HCT116 (cell line): ENCODE data around the gene TFAP2D. TPM values are rescaled to one million over a fixed set of nuclear protein-coding genes. Genes with fewer than 3 reads are reported as not detected.

ENCODE experiments used
- ATAC-seq: fragments of 200-7000 bp; cut with Tn5 transposase; 2 replicates; pipeline ENCODE4 v1.9.1; 2020; ENCODE audit warnings: mild to moderate bottlenecking, moderate library complexity
- BruUV-seq: library from RNA; stranded (reverse); fragments of 400-500 nt; replicated peaks from 2 replicates; lab custom pipeline; 2021; lab: Mats Ljungman, UMichigan
- CTCF ChIA-PET: fragments of 300-600 bp; sonication (Branson Sonifier 250); formaldehyde crosslinking; loops from one replicate; lab custom pipeline; 2021; ENCODE audit warnings: antibody characterized with exemption; lab: Charles Lee
- POLR2A ChIA-PET: fragments of 300-600, 350-600 bp; sonication (Branson Sonifier 250); formaldehyde crosslinking; loops from one replicate; lab custom pipeline; 2021; ENCODE audit warnings: antibody characterized with exemption; lab: Charles Lee
- RAD21 ChIA-PET, 2 experiments: fragments of 300-600 bp; sonication (Branson Sonifier 250); formaldehyde crosslinking; loops; one replicate each; lab custom pipeline; 2023; ENCODE audit warnings: low total read pairs in 2 of 2; ENCODE audit not compliant: uncharacterized antibody in 2 of 2, unreplicated experiment in 2 of 2, low non-redundant PET in 1 of 2; lab: Charles Lee
- DNase-seq: peaks from one replicate; pipeline ENCODE4 v3.0.0-alpha.2; 2010; ENCODE audit warnings: low read depth, low spot score
- H2AFZ ChIP-seq: fragments of 200-600 bp; shearing (Covaris generic), sonication (generic); 2 replicates; pipeline ENCODE4 v1.6.1; 2017; ENCODE audit warnings: low read depth, mixed run types, mixed read lengths, antibody characterized with exemption, low read length; ENCODE audit not compliant: poor library complexity, severe bottlenecking
- H3K27ac ChIP-seq: 2 replicates; pipeline ENCODE4 v1.5.1; 2012; ENCODE audit warnings: low read depth, low read length
- H3K27me3 ChIP-seq: fragments of 200-600 bp; sonication (generic); 2 replicates; pipeline ENCODE4 v1.6.1; 2016; ENCODE audit warnings: mixed run types, low read length, mixed read lengths; ENCODE audit not compliant: insufficient read depth
- H3K36me3 ChIP-seq, 2 experiments: fragments of 200-500 bp in 1 of 2; fragments of 200-600 bp in 1 of 2; sonication (Bioruptor generic) in 1 of 2; sonication (generic) in 1 of 2; 2 replicates each; pipeline versions ENCODE4 v1.5.1 to v1.6.1; 2014 to 2016; ENCODE audit warnings: low read length in 2 of 2, inconsistent platforms in 1 of 2, mixed read lengths in 1 of 2, mixed run types in 1 of 2; ENCODE audit not compliant: insufficient read depth in 2 of 2, control insufficient read depth in 1 of 2
- H3K4me1 ChIP-seq, 2 experiments: fragments of 200-600 bp in 1 of 2; sonication (generic) in 1 of 2; 2 replicates each; pipeline versions ENCODE4 v1.5.1 to v1.6.1; 2012 to 2017; ENCODE audit warnings: low read length in 2 of 2, inconsistent platforms in 1 of 2, mild to moderate bottlenecking in 1 of 2, mixed read lengths in 1 of 2, mixed run types in 1 of 2, moderate library complexity in 1 of 2; ENCODE audit not compliant: insufficient read depth in 2 of 2, control insufficient read depth in 1 of 2
- H3K4me2 ChIP-seq: fragments of 200-600 bp; sonication (generic); 2 replicates; pipeline ENCODE4 v1.6.1; 2017; ENCODE audit warnings: mixed run types, low read length, mixed read lengths
- H3K4me3 ChIP-seq, 2 experiments: fragments of 200-600 bp in 1 of 2; sonication (generic) in 1 of 2; replicated peaks in 1 of 2; 2 replicates each; pipeline ENCODE4 v1.5.1; 2011 to 2016; ENCODE audit warnings: low read length in 2 of 2, control low read depth in 1 of 2, low read depth in 1 of 2, mild to moderate bottlenecking in 1 of 2, mixed read lengths in 1 of 2, mixed run types in 1 of 2
- H3K79me2 ChIP-seq: fragments of 200-600 bp; sonication (generic); 2 replicates; pipeline ENCODE4 v1.6.1; 2017; ENCODE audit warnings: mild to moderate bottlenecking, mixed run types, low read length, moderate library complexity, mixed read lengths; ENCODE audit not compliant: insufficient read depth
- H3K9ac ChIP-seq: fragments of 200-600 bp; sonication (generic); 2 replicates; pipeline ENCODE4 v1.6.1; 2016; ENCODE audit warnings: low read length, mixed read lengths
- H3K9me2 ChIP-seq: fragments of 200-600 bp; sonication (generic), shearing (Covaris generic); 2 replicates; pipeline ENCODE4 v1.6.1; 2017; ENCODE audit warnings: mixed run types, mild to moderate bottlenecking, moderate library complexity; ENCODE audit not compliant: insufficient read depth
- H3K9me3 ChIP-seq, 2 experiments: fragments of 200-500 bp in 1 of 2; fragments of 200-600 bp in 1 of 2; sonication (Bioruptor generic) in 1 of 2; sonication (generic) in 1 of 2; 2 replicates each; pipeline ENCODE4 v1.6.1; 2014 to 2017; ENCODE audit warnings: low read length in 2 of 2, mixed read lengths in 2 of 2, inconsistent platforms in 1 of 2, low read depth in 1 of 2, mild to moderate bottlenecking in 1 of 2, mixed run types in 1 of 2, moderate library complexity in 1 of 2; ENCODE audit not compliant: control insufficient read depth in 1 of 2, insufficient read depth in 1 of 2
- H4K20me1 ChIP-seq: fragments of 200-600 bp; sonication (generic), shearing (Covaris generic); 2 replicates; pipeline ENCODE4 v1.6.1; 2017; ENCODE audit warnings: mixed run types, mild to moderate bottlenecking, moderate library complexity; ENCODE audit not compliant: insufficient read depth
- CBX3 ChIP-seq: IDR thresholded peaks from 2 replicates; pipeline ENCODE4 v1.6.1; 2012; ENCODE audit warnings: low read depth
- CEBPB ChIP-seq: IDR thresholded peaks from 2 replicates; pipeline ENCODE4 v1.6.1; 2012; ENCODE audit warnings: low read depth
- ELF1 ChIP-seq: IDR thresholded peaks from 2 replicates; pipeline ENCODE4 v1.6.1; 2012; ENCODE audit warnings: low read depth, borderline replicate concordance
- EZH2 ChIP-seq: fragments of 200-600 bp; sonication (generic); IDR thresholded peaks from 2 replicates; pipeline ENCODE4 v1.6.1; 2017; ENCODE audit warnings: antibody characterized with exemption, mixed run types
- EZH2phosphoT487 ChIP-seq: fragments of 200-600 bp; IDR thresholded peaks from 2 replicates; pipeline ENCODE4 v1.6.1; 2018; ENCODE audit warnings: antibody characterized with exemption, borderline replicate concordance
- FOSL1 ChIP-seq: IDR thresholded peaks from 2 replicates; pipeline ENCODE4 v1.6.1; 2012; ENCODE audit warnings: low read depth
- JUND ChIP-seq: IDR thresholded peaks from 2 replicates; pipeline ENCODE4 v1.6.1; 2012
- MAX ChIP-seq: IDR thresholded peaks from 2 replicates; pipeline ENCODE4 v1.6.1; 2012
- POLR2A ChIP-seq: IDR thresholded peaks from 2 replicates; pipeline ENCODE4 v1.7.0; 2011; ENCODE audit warnings: borderline replicate concordance; ENCODE audit not compliant: insufficient read depth, insufficient read length; ENCODE audit errors: extremely low read depth
- POLR2AphosphoS5 ChIP-seq: IDR thresholded peaks from 2 replicates; pipeline ENCODE4 v1.6.1; 2011; ENCODE audit warnings: mild to moderate bottlenecking, low read depth, low read length, moderate library complexity
- RAD21 ChIP-seq: IDR thresholded peaks from 2 replicates; pipeline ENCODE4 v1.6.1; 2012; ENCODE audit warnings: low read depth, mild to moderate bottlenecking
- REST ChIP-seq: IDR thresholded peaks from 2 replicates; pipeline ENCODE4 v1.6.1; 2012; ENCODE audit warnings: low read depth
- SIN3A ChIP-seq: IDR thresholded peaks from 2 replicates; pipeline ENCODE4 v1.6.1; 2012; ENCODE audit warnings: low read depth
- SP1 ChIP-seq: IDR thresholded peaks from 2 replicates; pipeline ENCODE4 v1.6.1; 2012; ENCODE audit warnings: low read depth
- SRF ChIP-seq: IDR thresholded peaks from 2 replicates; pipeline ENCODE4 v1.6.1; 2012; ENCODE audit warnings: low read depth
- TCF7L2 ChIP-seq: IDR thresholded peaks from 2 replicates; pipeline ENCODE4 v1.7.0; 2011; ENCODE audit warnings: borderline replicate concordance, inconsistent platforms; ENCODE audit not compliant: insufficient read depth, insufficient read length; ENCODE audit errors: extremely low read depth
- ZFX ChIP-seq: fragments of 450-650 bp; IDR thresholded peaks from 2 replicates; pipeline ENCODE4 v1.6.1; 2017
- ZNF274 ChIP-seq: fragments of 200-500 bp; sonication (Bioruptor generic); IDR thresholded peaks from 2 replicates; pipeline ENCODE4 v1.6.1; 2014; ENCODE audit warnings: mild to moderate bottlenecking, low read depth, low read length, inconsistent platforms
- intact Hi-C: fragments of 100-400 bp; cut with micrococcal nuclease; formaldehyde crosslinking; loops from 2 replicates; pipeline ENCODE4 v1.10.0; 2022
- total RNA-seq: library from RNA; stranded (reverse); gene quantifications from one replicate; pipeline ENCODE4 v1.2.1, GENCODE V29; 2021; ENCODE audit not compliant: unreplicated experiment

The TFAP2D gene
- total RNA-seq, 1 experiment from 2014 or later: not detected

GRCh38 chr6:50708664-50709365 is 4.5 kb upstream of the TFAP2D start:
- RAD21 ChIA-PET: no interaction called here
- no peaks in the 10 kb centered on the region for H3K27me3 ChIP-seq

GRCh38 chr6:50709366-50709734 is 4.0 kb upstream of the TFAP2D start:
- H2AFZ ChIP-seq: no peak overlapping the region
- H3K4me1 ChIP-seq: no peaks in the 10 kb centered on the region
- intact Hi-C loops: no loop called here
- ChIA-PET POLR2A (no interaction called here), CTCF (no interaction called here), RAD21 (no interaction called here)
- H3K27me3 ChIP-seq: no peaks in the 10 kb centered on the region
- no TSS peak for BruUV-seq
- no peaks in the 10 kb centered on the region for H3K9me2 ChIP-seq
- H3K36me3 ChIP-seq: no peaks in the 10 kb centered on the region
- no peak overlapping the region for H3K4me2 ChIP-seq
- DNase-seq (no peak), ATAC-seq (no peak)
- peaks cover 4 to 11% of the 10 kb centered on the region in 2 experiments; a peak in 2 of 4 replicates for H3K9me3 ChIP-seq
- no peak overlapping the region for H3K27ac ChIP-seq
- H4K20me1 ChIP-seq: no peaks in the 10 kb centered on the region
- no peak overlapping the region for H3K9ac ChIP-seq
- no peak overlapping the region for H3K4me3 ChIP-seq
- H3K79me2 ChIP-seq: no peaks in the 10 kb centered on the region
- no peak for TF ChIP-seq POLR2AphosphoS5
- no peak for TF ChIP-seq EZH2phosphoT487
- TF ChIP-seq SRF: no peak
- no peak for TF ChIP-seq ZFX
- TF ChIP-seq ELF1: no peak
- TF ChIP-seq ZNF274: no peak
- no peak for TF ChIP-seq MAX
- TF ChIP-seq REST: no peak
- TF ChIP-seq POLR2A: no peak
- no peak for TF ChIP-seq CEBPB
- no peak for TF ChIP-seq JUND
- no peak for TF ChIP-seq EZH2
- TF ChIP-seq RAD21: no peak
- no peak for TF ChIP-seq TCF7L2
- TF ChIP-seq SIN3A: no peak
- no peak for TF ChIP-seq FOSL1

More at GRCh38 chr6:50708664-50709365, 4.5 kb upstream of the TFAP2D start:
- no peak for TF ChIP-seq CEBPB
- no peak for TF ChIP-seq SP1
- TF ChIP-seq SIN3A: no peak
- no peak for TF ChIP-seq CBX3
- TF ChIP-seq POLR2A: no peak
- intact Hi-C loops: no loop called here
- POLR2A ChIA-PET: no interaction called here
- Histone ChIP-seq H3K36me3 (no peaks in the 10 kb centered on the region), H3K27ac (no peak overlapping the region), H3K4me2 (no peak overlapping the region), H3K79me2 (no peaks in the 10 kb centered on the region), H2AFZ (no peak overlapping the region), H3K4me1 (no peaks in the 10 kb centered on the region), H3K9me2 (no peaks in the 10 kb centered on the region), H3K9me3 (peaks cover 4 to 11% of the 10 kb centered on the region in 2 experiments; a peak in 2 of 4 replicates), H3K4me3 (no peak overlapping the region), H3K9ac (no peak overlapping the region), H4K20me1 (no peaks in the 10 kb centered on the region)
- DNase-seq (no peak), ATAC-seq (no peak)
- CTCF ChIA-PET: no interaction called here
- no TSS peak for BruUV-seq
